Renal cortical epithelial cell (primary cell): ENCODE data around the gene ITGA3. TPM values are rescaled to one million over a fixed set of nuclear protein-coding genes. Genes with fewer than 3 reads are reported as not detected.
"Not testable (repeated sequence)": the region's sequence is repeated elsewhere in the genome, so short reads cannot be mapped to it uniquely, and the experiment has no call there.

Experiments used
- DNase-seq: peaks from one replicate; pipeline ENCODE4 v3.0.0-alpha.2; 2011; ENCODE audit warnings: low read depth
- total RNA-seq: library from RNA; depleted of rRNA; stranded (reverse); fragments of >200 nt; gene quantifications from 2 replicates; pipeline ENCODE4 v1.2.3, GENCODE V29; 2014

ITGA3 gene
- total RNA-seq, 1 donor from 2014 or later, result 882 TPM

DNA sequence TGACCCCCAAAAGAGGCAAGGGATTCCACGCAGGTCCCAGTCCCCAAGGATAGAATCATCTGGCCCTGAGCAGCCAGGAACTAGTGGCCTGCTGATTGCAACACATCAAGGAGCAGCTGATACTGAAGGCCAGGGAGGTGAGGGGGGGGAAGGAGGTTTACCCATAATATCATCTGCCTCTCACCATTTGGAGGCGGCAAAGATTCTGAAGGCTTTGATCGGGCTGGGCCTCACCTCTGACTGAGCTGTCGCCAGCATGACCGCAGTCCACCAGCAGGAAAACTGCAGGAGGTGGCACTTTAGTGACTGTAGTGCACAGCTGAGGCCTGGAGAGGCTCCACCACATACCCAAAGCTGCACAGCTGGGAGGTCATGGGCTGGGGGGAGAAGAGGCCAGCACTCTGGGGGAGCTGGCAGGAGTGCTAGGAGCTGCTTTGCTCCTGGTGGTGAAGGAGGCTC, 20.5 kb upstream of the ITGA3 start:
- no peak for DNase-seq

DNA sequence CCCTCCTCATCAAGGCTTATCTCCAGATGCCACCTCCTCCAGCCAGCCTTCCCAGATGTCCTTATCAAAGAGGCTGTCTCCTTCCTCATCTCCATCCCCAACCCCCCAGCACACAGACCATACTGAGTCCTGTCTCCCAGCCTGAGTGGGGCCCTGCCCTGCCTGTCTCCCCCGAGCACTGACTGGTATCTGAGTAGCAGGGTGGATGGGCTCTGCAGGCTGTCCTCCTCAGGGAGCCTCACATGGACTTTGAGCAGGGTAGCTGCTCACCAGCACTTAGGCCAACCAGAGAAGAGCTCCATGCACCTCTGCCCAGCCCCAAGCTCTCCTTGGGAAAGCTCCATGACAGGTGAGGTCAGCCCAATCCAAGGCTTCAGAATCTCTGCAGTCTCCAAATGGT, 20.0 kb upstream of the ITGA3 start:
- no peak for DNase-seq

DNA sequence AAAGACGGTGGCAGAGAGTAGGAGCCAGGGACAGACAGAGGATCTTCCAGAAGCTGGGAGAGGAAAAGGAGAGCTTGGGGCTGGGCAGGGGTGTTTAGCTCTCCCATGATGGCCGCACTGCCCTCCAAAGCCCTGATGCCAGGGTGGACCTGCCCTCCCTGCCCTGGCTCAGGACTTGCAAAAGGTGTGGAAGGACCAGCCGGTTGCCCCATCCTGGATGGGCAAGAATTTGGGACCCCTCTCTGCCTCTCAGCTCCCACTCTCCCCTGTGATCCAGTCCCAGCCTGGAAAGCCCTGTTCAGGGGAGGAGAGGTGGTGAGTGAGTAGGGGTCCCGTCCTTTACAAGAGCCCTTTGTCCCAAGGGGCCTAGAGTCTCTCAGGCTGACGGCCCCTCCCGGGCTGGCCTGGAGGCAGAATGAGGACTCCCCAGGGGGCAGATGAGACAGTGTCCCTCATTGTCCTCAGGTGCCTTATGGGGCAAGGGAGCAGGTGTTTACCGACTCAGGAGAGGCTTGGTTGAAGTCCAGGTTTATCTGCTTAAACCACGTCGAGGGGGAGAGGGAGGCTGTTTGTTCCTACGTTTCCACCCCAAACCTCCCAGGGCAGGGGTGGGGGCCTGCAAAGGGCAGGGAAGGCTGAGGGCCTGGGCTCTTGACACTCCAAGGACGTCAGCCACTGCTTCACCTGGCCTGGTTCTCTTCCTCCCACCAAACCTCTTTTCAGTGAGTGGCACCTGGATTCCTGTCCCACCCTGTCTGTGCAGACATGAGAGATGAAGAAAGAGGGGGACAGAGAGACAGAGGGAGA, 19.3 kb upstream of the ITGA3 start:
- DNase-seq, result no peak

DNA sequence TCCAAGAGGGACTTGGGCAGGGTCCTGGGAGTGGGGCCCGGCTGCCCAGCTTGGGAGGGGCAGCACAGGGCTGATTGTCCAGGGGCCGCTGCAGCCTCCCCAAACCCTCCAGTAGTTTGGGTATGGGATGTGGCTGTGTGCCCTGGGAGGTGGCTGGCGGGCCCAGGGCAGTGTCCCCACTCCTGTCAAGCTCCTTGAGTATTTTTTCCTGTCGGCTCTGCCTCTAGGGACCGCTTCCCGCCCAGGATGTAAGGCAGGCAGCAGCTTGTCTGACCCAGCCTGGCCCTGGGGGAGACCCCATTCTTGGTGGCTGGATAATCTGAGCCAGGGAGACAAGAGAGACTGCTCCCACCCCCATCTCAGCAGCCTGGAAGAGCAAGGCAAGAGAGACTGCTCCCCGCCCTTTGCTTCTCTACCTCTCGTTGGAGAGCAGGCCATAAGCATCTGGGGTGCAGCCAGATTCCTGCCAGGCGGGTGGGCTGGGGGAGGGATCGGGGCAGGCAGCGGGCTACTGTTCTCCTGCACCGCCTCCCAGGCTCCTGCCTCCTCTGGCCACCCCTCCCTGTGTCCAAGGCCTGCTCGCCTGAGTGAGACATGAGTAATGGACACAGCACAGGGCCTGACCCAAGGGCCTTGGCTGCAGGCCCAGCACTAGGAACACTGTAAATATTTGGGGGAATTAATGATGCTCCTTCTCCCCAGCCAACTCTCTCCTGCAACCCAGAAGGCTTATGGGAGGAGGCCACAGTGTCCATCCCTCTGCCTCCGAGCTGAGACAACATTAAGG, 18.4 kb upstream of the ITGA3 start:
- peak; percentile 86 for DNase-seq

DNA sequence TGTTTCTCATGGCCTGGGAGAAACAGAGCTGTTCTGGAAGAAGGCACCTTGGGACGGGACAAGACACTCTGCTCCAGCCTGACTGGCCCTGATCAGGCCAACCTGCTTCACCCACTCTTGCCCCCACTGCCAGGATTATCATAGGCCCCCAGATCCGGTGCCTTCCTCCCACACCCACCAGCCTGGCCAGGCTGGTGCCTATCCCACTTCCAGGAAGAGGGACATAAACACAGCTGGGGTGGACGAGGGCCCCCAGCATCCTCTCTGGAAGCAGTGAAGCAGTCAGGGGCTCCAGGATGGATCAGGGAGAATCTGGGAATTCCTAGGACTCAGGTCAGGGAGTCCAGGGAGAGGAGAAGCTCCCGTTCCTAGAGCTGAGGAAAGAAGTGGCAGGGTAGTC, 16.9 kb upstream of the ITGA3 start:
- DNase-seq, result no peak

DNA sequence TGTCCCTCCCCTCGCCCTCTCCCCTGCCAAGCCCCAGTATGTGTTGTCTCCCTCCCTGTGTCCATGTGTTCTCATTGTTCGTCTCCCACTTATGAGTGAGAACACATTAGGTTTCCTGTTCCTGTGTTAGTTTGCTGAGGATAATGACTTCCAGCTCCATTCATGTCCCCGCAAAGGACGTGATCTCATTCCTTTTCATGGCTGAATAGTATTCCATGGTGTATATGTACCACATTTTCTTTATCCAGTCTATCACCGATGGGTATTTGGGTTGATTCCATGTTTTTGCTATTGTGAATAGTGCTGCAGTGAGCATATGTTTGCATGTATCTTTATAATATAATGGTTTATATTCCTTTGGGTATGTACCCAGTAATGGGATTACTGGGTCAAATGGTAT, 15.4 kb upstream of the ITGA3 start:
- not testable (repeated sequence) for DNase-seq

DNA sequence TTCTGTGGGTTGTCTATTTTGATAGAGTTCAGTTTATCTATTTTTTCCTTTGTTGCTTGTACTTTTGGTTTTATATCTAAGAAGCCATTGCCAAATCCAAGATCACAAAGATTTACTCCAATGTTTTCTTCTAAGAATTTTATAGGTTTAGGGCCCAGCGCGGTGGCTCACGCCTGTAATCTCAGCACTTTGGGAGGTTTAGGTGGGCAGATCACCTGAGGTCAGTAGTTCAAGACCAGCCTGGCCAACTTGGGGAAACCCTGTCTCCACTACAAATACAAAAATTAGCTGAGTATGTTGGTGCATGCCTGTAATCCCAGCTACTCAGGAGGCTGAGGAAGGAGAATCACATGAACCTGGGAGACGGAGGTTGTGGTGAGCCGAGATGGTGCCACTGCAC, 13.7 kb upstream of the ITGA3 start:
- DNase-seq, result no peak

DNA sequence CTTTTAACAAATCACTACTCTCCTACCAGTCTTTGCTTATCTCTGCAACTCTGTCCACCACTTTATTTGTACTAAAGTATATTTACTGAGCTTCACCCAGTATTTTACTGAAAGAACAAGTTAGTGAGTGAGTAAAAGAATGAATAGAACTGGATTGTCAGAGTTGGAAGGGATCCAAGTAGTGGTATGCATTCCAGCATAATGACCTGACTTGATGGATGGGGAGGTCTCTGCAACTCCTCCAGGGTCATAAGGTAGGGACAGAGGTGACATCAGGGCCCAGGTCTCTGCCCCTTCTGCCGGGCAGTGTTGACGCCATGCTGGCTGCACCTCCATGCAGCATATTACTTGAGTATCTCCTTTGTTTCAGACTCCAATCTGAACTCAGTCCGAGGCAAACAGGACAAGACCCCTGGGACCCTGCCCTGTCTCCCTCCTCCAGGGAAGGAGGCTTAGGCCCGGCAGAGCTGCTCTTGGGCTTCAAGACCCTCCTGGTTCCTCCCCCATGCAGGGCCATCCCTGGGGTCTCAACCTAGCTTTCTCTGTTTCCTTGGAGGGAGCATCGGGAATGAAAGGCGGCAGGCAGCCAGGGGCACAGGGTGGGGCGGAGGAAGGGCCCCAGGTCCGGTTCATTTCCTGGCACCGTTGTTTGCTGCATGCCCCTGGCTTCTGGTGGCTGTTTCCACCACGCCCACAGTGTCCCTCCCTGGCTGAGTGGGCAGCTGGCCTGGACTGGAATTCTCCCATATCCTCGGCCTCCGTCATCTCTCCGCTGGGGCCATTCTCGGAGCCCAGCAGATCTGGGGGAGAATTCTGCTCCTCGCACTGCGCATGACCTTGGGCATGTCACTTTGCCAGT, 12.4 kb upstream of the ITGA3 start:
- DNase-seq, result peak; percentile 82

DNA sequence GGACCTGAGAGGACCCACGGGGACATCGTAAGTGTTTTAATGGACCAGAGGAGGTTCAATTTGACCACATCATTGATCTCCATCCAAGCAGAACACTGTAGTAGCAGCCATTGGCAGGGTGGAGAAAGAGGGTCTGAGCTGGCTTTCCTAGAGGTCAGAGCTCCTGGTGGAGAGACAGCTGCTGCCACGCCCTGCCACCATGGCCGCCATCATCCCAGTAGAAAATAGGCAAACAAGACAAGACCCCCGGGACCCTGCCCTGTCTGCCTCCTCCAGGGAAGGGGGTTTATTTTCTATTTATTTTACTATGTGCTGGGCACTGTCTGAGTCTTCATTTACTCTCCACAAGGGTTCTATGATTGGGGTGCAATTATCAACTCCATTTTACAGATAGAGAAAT, 11.4 kb upstream of the ITGA3 start:
- no peak for DNase-seq

DNA sequence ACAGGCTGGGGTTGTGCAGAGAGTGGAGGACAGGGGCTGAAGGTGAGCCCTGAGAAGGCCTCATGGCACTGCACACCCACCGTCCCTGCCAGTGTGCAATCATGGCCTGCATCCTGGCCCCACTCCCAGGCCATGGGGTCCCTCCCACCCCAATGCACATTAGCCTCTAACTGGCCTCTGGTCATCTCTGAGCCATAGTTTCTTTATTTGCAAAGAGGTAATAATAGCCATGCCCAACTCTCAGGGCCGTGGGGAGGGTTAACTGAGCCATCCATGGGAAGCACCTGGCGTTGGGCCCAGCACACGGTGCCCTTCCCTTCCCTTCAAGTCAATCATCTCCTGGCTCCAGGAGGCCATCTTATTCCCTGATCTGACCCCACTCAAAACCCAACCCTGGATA, 10.8 kb upstream of the ITGA3 start:
- peak; percentile 82 for DNase-seq

DNA sequence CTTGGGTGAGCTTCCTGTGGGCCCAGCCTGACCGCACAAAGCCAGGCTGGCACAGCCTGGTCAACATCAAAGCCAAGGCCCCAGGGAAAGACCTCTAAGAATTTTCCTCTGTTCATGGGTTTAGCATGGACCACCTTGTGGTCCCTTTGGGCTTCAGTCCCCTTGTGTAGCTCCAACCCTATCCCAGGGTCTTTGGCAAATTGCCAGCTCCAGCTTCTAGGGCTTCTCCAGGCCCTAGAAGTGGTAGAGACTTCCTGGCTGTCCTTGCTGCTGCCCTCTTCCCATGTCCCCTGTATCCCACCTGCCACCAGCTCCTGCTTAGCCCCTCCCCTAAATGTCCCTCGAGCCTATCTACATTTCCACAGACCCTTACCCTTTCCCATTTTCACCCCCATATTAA, 9.7 kb upstream of the ITGA3 start:
- DNase-seq, result no peak

DNA sequence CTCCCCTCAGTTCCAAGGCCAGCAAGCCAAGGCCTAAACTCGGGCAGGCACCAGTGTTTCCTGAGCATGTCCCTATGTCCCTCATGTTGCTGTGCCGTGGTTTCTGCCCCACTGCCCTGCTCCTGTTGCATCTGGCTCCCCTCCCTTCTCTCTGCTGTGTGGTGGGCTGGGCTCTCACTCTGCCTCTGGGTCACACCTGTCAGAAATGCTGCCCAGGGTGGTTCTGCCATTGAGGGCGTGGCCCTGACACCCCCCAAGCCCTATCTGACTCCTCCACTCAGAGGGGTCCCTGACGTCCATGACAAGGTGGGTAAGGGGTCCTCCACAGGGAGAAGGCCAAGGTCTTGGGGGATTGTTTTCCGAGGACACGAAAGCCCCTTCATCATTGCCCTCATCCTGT, 9.2 kb upstream of the ITGA3 start:
- no peak for DNase-seq

DNA sequence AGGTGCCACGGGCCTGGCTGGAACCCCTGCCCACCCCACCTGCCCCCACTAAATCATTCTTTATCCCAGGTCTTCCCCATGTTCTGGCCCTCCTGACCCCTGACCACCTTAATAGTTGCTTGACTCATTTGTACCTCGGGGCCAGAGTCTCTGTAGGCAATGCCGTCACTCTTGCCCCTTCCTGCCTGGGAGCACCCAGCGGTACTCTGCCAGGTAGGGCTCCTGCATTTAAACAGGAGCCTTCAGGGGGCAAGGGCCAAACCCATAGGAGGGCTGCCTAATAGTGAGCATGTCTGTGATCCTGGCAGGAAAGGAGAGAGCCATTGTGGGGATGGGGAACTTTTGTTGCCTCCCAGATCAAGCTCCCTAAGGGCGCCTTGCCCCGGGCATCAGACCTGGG, 8.8 kb upstream of the ITGA3 start:
- no peak for DNase-seq

DNA sequence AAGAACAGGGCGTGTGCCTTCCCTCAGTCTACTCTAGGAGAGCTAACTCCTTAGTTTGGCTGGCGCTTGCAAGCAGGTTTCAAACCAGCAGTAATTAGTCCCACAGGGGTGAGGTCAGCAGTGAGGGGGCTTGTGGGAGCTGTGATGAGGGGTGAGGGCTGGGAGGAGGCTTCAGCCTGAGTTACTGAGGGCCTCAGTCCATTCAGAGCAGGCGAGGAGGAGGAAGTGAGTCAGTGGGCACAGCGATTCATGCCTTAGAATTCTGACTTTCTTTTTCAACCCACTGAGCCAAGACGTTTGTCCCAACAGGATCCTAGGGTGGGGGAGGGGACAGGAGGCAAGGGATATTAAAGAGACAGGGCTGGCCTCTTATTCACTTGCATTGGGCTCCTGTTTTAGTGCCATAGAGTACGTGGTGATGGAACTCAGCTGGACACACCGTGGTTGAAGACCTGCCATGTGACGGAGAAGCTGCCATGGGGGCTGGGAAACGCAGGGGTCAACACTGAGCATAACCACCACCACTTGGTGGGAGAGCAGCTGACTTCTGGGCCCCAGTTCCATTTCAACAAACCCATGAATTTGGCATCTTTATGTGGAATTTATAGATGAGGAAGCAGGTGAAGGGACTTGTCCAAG, 8.3 kb upstream of the ITGA3 start:
- DNase-seq, result peak; percentile 96

DNA sequence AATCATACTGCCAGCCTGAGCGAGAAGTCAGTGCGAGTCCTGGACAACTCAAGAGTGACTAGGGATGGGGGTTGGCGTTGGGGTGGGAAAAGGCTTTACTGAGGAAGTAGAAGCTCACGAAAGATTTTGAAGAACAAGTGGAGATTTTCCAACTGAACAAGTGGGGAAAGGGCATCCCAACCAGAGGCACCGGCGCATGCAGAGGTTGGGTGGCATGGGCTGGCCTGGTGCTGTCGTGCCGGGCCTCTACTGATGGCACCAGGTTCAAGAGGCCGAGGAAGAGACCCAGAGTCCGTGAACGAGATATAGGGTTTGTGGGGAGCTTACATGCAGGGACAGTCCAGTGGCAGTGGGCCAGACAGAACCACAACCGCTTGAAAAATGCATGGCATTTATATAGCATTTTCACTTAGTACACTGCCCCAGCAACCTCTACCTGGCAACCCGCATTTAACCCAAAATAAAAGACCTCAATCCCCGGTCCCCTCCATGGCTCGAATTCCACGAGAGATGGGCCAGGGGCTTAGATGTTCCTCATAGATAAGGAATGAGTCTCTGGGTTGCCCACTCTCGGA, 7.7 kb upstream of the ITGA3 start:
- no peak for DNase-seq

DNA sequence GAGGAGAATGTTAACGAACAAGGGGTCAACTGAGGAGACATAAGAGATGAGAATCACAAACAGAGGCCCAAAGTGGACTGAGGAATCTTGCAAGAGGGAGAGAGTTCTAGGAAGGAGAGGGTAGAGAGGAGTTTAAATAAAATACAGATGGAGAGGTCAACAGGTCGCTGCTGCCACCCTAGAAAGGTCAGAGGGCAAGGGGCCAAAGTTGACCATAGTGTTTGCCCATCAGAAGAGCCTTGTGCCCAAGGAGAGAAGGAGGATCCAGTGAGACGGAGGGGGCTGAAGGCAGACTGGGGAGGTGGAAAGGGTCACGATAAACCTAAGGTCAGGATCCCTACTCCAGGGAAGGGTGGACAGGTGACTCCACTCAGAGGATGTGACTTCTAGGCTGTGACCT, 6.9 kb upstream of the ITGA3 start:
- DNase-seq, result no peak

DNA sequence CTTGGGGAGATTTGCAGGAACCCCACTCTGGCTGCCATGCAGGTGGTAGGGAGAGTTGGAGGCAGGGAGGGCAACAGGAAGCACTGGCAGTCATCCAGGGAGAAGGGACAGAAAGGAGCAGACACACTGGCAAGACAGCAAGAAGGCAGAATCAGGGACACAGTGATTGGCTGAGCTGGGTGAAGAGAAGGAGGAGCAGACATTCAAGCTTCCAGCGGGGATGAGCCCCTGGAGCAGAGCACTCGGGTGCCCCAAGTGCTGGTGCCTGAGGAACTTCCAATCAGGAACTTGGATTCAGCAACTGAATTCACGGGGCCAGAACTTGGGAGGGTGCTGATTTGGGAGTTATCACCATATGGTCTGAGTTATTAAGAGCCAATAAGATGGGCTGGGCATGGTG, 6.3 kb upstream of the ITGA3 start:
- DNase-seq, result no peak

DNA sequence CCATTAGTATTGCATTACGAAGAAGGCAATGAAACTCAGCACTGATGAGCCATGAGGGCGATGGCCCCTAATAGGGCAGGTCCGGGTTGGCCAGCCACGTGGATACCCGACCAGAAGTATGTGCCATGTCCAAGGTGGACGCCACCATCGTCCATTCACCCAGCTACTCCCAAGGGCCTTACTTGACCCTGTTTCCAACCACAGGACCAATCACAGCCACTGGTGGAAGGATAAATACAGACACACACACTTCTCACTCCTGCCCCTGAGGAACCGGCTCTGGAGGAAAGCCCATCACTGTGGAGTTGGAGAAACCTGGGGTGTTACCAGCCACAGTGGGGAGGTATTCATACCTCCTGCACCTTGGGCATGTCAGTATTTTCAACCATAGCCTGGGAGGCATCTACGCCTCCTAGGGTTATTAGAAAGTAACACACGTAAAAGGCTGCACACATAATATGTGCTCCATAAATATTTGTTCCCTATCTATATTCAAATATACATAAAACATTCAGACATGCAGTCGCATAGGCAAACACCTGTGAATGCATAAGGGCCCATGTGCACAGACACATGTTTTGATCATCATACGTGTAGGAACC, 5.4 kb upstream of the ITGA3 start:
- no peak for DNase-seq

DNA sequence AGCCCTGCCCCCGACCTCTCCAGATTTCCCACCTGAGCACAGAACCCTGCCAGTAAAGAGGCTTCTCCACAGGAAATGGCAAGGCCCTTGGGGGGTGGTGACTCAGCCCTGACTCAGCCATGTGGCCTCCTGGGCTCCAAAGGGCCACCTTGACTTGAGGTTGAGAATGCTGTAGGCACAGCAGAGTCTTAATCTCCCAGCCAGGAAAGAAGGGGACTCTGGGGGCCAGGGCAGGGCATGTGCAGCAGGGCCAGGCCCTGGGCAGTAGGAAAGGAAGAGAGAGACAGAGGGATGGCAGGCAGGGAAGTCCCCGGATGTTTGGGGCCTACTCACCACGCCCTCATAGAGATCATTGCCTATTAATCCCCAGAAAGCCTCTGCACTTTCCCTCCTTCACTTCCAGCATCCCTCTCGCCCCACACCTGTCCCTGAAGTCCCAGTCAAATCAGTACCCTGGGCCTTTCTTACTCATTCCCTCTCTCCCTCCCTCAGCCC, 4.8 kb upstream of the ITGA3 start:
- peak; percentile 96 for DNase-seq

DNA sequence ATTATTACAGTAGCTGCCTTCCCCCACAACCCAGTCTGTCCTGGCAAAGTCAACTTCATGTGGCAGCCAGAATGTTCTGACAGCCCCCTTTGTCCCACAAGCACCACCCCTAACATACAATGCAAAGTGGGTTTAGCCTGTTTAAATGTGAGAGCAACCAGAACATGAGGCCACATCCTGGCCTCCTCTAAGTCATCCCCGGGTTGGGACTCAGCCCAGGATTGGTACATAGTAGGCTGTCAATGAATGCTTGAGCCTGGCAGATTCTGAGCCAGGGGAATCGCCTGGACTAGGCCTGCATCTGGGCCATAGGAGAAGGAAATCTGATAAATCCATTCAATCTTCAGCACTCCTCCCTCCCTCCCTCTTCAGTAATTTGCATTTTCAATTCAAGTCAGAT, 4.3 kb upstream of the ITGA3 start:
- peak; percentile 50 for DNase-seq
